WTC11 (cell line): ENCODE data around the gene TVP23B. TPM values are rescaled to one million over a fixed set of nuclear protein-coding genes. Genes with fewer than 3 reads are reported as not detected.

ENCODE experiments used
- ATAC-seq: fragments of 200-7000 bp; cut with Tn5 transposase; 2 replicates; pipeline ENCODE4 v1.10.0; 2021; ENCODE audit warnings: mild to moderate bottlenecking, moderate library complexity
- CTCF ChIA-PET: fragments of 300-600 bp; sonication (Branson Sonifier 250); formaldehyde crosslinking; loops from one replicate; lab custom pipeline; 2021; ENCODE audit warnings: antibody characterized with exemption; lab: Charles Lee
- POLR2A ChIA-PET: fragments of 350-600 bp; sonication (Branson Sonifier 250); formaldehyde crosslinking; loops from one replicate; lab custom pipeline; 2021; ENCODE audit warnings: antibody characterized with exemption; lab: Charles Lee
- DNase-seq: peaks from one replicate; pipeline ENCODE4 v3.0.0; 2021; ENCODE audit warnings: low spot score
- H3K27ac Mint-ChIP-seq: 2 replicates; pipeline ENCODE4 v1.8.0; 2021; ENCODE audit warnings: mixed read lengths
- H3K27me3 Mint-ChIP-seq: 2 replicates; pipeline ENCODE4 v1.8.0; 2021; ENCODE audit warnings: low read depth, mild to moderate bottlenecking, moderate library complexity, mixed read lengths
- H3K36me3 Mint-ChIP-seq: 2 replicates; pipeline ENCODE4 v1.8.0; 2021; ENCODE audit warnings: mixed read lengths
- H3K4me1 Mint-ChIP-seq: 2 replicates; pipeline ENCODE4 v1.8.0; 2022; ENCODE audit warnings: mixed read lengths
- H3K4me3 Mint-ChIP-seq: 2 replicates; pipeline ENCODE4 v1.8.0; 2021; ENCODE audit warnings: mild to moderate bottlenecking, moderate library complexity, mixed read lengths
- H3K9me3 Mint-ChIP-seq: 2 replicates; pipeline ENCODE4 v1.8.0; 2021; ENCODE audit warnings: mixed read lengths
- ARID4B ChIP-seq: sonication (generic); formaldehyde crosslinking; IDR thresholded peaks from 2 replicates; pipeline ENCODE4 v1.8.0; 2023; ENCODE audit warnings: missing genetic modification reagents, mild to moderate bottlenecking, borderline replicate concordance
- CBFB ChIP-seq: sonication (generic); formaldehyde crosslinking; IDR thresholded peaks from 2 replicates; pipeline ENCODE4 v1.8.1; 2022; ENCODE audit warnings: mild to moderate bottlenecking, low read depth, missing genetic modification reagents
- CTCF ChIP-seq: fragments of 200-600 bp; IDR thresholded peaks from 2 replicates; pipeline ENCODE4 v1.8.0; 2022; ENCODE audit warnings: antibody characterized with exemption
- E2F1 ChIP-seq: sonication (generic); formaldehyde crosslinking; IDR thresholded peaks from 2 replicates; pipeline ENCODE4 v1.8.0; 2022; ENCODE audit warnings: mild to moderate bottlenecking, missing genetic modification reagents
- EMX1 ChIP-seq: fragments of 250-450 bp; sonication (Bioruptor Pico); IDR thresholded peaks from 2 replicates; pipeline ENCODE4 v1.8.0; 2021; ENCODE audit warnings: mild to moderate bottlenecking
- FOXP4 ChIP-seq: sonication (generic); formaldehyde crosslinking; IDR thresholded peaks from 2 replicates; pipeline ENCODE4 v1.8.0; 2022; ENCODE audit warnings: mild to moderate bottlenecking, missing genetic modification reagents
- GABPB1 ChIP-seq: sonication (generic); formaldehyde crosslinking; IDR thresholded peaks from 2 replicates; pipeline ENCODE4 v1.8.1; 2023; ENCODE audit warnings: mild to moderate bottlenecking, missing genetic modification reagents
- GRHL2 ChIP-seq: fragments of 250-450 bp; sonication (Bioruptor Pico); IDR thresholded peaks from 2 replicates; pipeline ENCODE4 v1.8.0; 2022; ENCODE audit warnings: mild to moderate bottlenecking, moderate library complexity; ENCODE audit not compliant: insufficient replicate concordance, severe bottlenecking
- MAX ChIP-seq: sonication (generic); formaldehyde crosslinking; IDR thresholded peaks from 2 replicates; pipeline ENCODE4 v1.8.0; 2022; ENCODE audit warnings: mild to moderate bottlenecking, missing genetic modification reagents
- MLX ChIP-seq: sonication (generic); formaldehyde crosslinking; IDR thresholded peaks from 2 replicates; pipeline ENCODE4 v1.8.1; 2023; ENCODE audit warnings: mild to moderate bottlenecking, missing genetic modification reagents, moderate library complexity
- PREB ChIP-seq: sonication (generic); formaldehyde crosslinking; IDR thresholded peaks from 2 replicates; pipeline ENCODE4 v1.8.1; 2022; ENCODE audit warnings: mild to moderate bottlenecking, missing genetic modification reagents, moderate library complexity, borderline replicate concordance
- USF2 ChIP-seq: sonication (generic); formaldehyde crosslinking; IDR thresholded peaks from 2 replicates; pipeline ENCODE4 v1.8.1; 2023; ENCODE audit warnings: mild to moderate bottlenecking, missing genetic modification reagents, moderate library complexity
- ZNF121 ChIP-seq: sonication (generic); formaldehyde crosslinking; IDR thresholded peaks from 2 replicates; pipeline ENCODE4 v1.8.0; 2023; ENCODE audit warnings: missing genetic modification reagents
- ZNF138 ChIP-seq: sonication (generic); formaldehyde crosslinking; conservative IDR thresholded peaks from 2 replicates; pipeline ENCODE4 v1.8.1; 2022; ENCODE audit warnings: mild to moderate bottlenecking, moderate library complexity, missing genetic modification reagents
- ZNF263 ChIP-seq: sonication (generic); formaldehyde crosslinking; IDR thresholded peaks from 2 replicates; pipeline ENCODE4 v1.8.1; 2022; ENCODE audit warnings: low read depth, mild to moderate bottlenecking, moderate library complexity, missing genetic modification reagents
- ZSCAN18 ChIP-seq: fragments of 250-450 bp; sonication (Bioruptor Pico); IDR thresholded peaks from 2 replicates; pipeline ENCODE4 v2.1.2; 2022; ENCODE audit warnings: mild to moderate bottlenecking, moderate library complexity
- total RNA-seq: library from RNA; stranded (reverse); gene quantifications from 3 replicates; pipeline ENCODE4 v1.2.3, GENCODE V29; 2021

Gene TVP23B
- total RNA-seq, 1 experiment from 2014 or later: 25.1 TPM

GRCh38 chr17:18848501-18848900, 67.5 kb downstream of the TVP23B start (continued):
- TF ChIP-seq ZNF138 (CRISPR knock-in tag): no peak
- TF ChIP-seq E2F1 (CRISPR knock-in tag): no peak
- no peak for TF ChIP-seq GRHL2 (CRISPR knock-in tag)
- no peak for TF ChIP-seq ZNF263 (CRISPR knock-in tag)
- TF ChIP-seq EMX1 (CRISPR knock-in tag): no peak
- no peak for TF ChIP-seq MLX (CRISPR knock-in tag)
- TF ChIP-seq GABPB1 (CRISPR knock-in tag): no peak
- no peak for TF ChIP-seq MAX
- no peak for TF ChIP-seq ZNF121 (CRISPR knock-in tag)

GRCh38 chr17:18850679-18851078, 69.7 kb downstream of the TVP23B start:
- Mint-ChIP-seq H3K4me1 (peaks cover 8% of the 10 kb centered on the region), H3K36me3 (no peaks in the 10 kb centered on the region), H3K9me3 (no peaks in the 10 kb centered on the region), H3K27ac (no peak overlapping the region), H3K27me3 (no peaks in the 10 kb centered on the region), H3K4me3 (no peak overlapping the region)
- CTCF ChIA-PET: interaction anchor here (0.9 kb wide), 1 partner anchor 110 kb away, joined by 4 read pairs; no protein-coding TSS in a partner anchor
- no peak for TF ChIP-seq CTCF
- ATAC-seq: no peak
- no peak for DNase-seq
- POLR2A ChIA-PET: no interaction called here

- no peak for DNase-seq
- ChIA-PET POLR2A (no interaction called here), CTCF (no interaction called here)
- Mint-ChIP-seq H3K9me3 (no peaks in the 10 kb centered on the region), H3K27ac (no peak overlapping the region), H3K36me3 (no peaks in the 10 kb centered on the region), H3K27me3 (no peaks in the 10 kb centered on the region), H3K4me1 (peaks cover 12% of the 10 kb centered on the region), H3K4me3 (no peak overlapping the region)
- ATAC-seq: no peak
- TF ChIP-seq CBFB (CRISPR knock-in tag): no peak
- TF ChIP-seq ZSCAN18 (CRISPR knock-in tag): no peak
- no peak for TF ChIP-seq PREB (CRISPR knock-in tag)
- no peak for TF ChIP-seq ARID4B
- TF ChIP-seq FOXP4 (CRISPR knock-in tag): no peak
- TF ChIP-seq USF2: no peak
These were observed 70.2 kb downstream of the TVP23B start for GRCh38 chr17:18851201-18851600.
